A673 (cell line): ENCODE data around the gene ARHGEF1.

Experiments used
- CTCF ChIP-seq: fragments of 300-800, 200-600 bp; sonication (generic); conservative IDR thresholded peaks from 2 replicates; pipeline ENCODE4 v1.5.1; 2017; ENCODE audit warnings: low read depth, mild to moderate bottlenecking, antibody characterized with exemption, low read length, moderate library complexity, mixed read lengths
- EZH2 ChIP-seq: fragments of 200-600 bp; sonication (generic); IDR thresholded peaks from 2 replicates; pipeline ENCODE4 v1.6.1; 2017; ENCODE audit warnings: borderline replicate concordance, low read depth, mild to moderate bottlenecking, mixed read lengths, antibody characterized with exemption, low read length; ENCODE audit not compliant: poor library complexity, severe bottlenecking

GRCh38 chr19:41924151-41925145, 41.5 kb downstream of the ARHGEF1 start:
- TF ChIP-seq CTCF = no peak
- TF ChIP-seq EZH2 = no peak
